Measurements from ENCODE around the gene NEK1.
"Not testable (repeated sequence)": the region's sequence is repeated elsewhere in the genome, so short reads cannot be mapped to it uniquely, and the experiment has no call there.

The NEK1 gene

DNA sequence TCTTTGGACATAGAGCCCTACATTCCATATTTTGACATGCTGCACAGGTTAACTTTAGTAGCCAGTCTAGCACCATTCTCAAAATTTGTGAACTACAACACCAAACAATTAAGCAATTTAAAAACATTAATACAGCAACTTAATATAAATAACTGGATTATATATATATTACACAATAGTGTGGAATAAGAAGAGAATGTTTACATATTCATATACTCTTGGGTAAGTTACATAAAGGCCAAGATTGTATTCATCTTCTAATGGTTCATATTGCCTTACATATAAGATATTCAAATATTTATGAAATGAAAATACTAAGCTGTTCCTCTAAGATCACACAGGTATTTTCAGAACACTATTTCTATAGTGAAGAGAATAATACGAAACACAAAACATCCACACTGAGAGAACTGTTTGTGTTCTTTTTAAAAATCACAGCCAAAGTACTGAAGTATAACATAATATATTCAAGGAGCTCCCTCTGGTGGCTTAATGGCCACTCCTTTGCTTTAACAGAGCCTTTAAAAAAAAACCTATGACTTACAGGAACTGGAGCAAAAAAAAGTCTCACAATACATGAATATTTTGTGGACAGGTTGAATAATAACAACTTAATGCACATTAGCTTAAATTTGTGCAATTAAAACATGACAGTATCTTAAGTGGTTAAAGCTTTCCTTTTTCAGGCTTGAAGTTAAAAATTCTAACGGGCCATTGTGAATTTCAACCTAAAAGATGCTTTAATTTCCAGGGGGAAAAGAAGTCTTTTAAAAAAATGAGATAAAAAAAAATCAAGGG lies 46.2 kb downstream of the NEK1 start:
- in situ Hi-C loops (cut with MboI; ENCODE audit: low sequenced_read_pairs, unreplicated experiment), result no loop called here
- DNase-seq (ENCODE audit: low spot score), result peak; percentile 50
- TF ChIP-seq, protein P1, sequence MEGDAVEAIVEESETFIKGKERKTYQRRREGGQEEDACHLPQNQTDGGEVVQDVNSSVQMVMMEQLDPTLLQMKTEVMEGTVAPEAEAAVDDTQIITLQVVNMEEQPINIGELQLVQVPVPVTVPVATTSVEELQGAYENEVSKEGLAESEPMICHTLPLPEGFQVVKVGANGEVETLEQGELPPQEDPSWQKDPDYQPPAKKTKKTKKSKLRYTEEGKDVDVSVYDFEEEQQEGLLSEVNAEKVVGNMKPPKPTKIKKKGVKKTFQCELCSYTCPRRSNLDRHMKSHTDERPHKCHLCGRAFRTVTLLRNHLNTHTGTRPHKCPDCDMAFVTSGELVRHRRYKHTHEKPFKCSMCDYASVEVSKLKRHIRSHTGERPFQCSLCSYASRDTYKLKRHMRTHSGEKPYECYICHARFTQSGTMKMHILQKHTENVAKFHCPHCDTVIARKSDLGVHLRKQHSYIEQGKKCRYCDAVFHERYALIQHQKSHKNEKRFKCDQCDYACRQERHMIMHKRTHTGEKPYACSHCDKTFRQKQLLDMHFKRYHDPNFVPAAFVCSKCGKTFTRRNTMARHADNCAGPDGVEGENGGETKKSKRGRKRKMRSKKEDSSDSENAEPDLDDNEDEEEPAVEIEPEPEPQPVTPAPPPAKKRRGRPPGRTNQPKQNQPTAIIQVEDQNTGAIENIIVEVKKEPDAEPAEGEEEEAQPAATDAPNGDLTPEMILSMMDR (IDR thresholded peaks at IDR 0.05; ENCODE audit: borderline replicate concordance, control extremely low read depth, extremely low read depth, insufficient read depth, missing control alignments), result peak; percentile 69

DNA sequence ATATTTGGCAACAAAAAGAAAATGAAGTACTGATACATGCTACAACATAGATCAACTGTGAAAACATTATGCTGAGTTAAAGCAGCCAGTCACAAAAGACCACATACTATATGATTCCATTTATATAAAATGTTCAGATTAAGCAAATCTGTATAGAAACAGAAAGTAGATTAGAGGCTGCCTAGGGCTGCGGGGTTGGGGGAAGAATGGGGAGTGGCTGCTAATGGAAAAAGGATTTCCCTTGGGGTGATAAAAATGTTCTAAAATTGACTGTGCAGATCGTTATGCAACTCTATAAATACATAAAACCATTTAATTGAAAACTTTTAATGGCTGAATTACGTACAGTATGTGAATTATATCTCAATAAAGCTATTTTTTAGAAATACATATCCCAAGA lies 46.8 kb downstream of the NEK1 start:
- TF ChIP-seq, protein P1 (IDR thresholded peaks at IDR 0.05; ENCODE audit: borderline replicate concordance, control extremely low read depth, extremely low read depth, insufficient read depth, missing control alignments), result no peak
- in situ Hi-C loops (cut with MboI; ENCODE audit: low sequenced_read_pairs, unreplicated experiment), result no loop called here

DNA sequence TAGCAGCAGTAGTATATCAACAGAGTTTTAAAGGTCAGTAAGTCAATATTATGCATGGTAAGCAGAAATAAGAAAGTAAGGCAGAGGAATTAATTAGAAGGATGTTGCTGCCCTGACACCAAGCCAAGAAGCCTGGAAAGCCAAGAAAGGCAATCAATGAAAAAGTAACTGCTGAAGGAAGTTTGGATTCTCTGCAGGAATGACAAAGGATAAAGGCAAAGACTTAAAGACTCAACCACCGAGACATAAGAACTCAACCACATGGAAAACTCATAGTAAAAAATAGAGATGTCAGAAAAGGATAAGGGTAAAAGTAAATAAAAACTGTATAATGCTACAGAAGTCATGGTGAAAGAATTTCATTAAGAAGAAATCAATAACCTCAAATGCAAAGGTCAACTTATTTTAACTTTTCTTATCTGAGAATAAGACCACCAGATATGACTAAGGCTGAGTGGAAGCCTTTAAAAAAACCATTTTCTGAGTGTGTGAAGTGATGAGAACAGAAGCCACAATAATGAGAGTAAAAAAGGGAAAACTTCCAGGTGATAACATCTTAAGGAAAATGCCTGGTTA lies 55.2 kb downstream of the NEK1 start:
- DNase-seq (ENCODE audit: low spot score), result no peak
- in situ Hi-C loops (cut with MboI; ENCODE audit: low sequenced_read_pairs, unreplicated experiment), result no loop called here
- TF ChIP-seq, protein P1 (IDR thresholded peaks at IDR 0.05; ENCODE audit: borderline replicate concordance, control extremely low read depth, extremely low read depth, insufficient read depth, missing control alignments), result no peak

More for the DNA sequence above, 46.8 kb downstream of the NEK1 start:
- no peak for DNase-seq (ENCODE audit: low spot score)

DNA sequence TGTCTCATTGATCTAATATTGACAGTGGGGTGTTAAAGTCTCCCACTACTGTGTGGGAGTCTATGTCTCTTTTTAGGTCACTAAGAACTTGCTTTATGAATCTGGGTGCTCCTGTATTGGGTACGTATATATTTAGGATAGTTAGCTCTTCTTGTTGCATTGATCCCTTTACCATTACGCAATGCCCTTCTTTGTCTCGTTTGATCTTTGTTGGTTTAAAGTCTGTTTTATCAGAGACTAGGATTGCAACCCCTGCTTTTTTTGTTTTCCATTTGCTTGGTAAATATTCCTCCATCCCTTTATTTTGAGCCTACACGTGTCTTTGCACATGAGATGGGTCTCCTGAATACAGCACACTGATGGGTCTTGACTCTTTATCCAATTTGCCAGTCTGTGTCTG lies 65.8 kb downstream of the NEK1 start:
- in situ Hi-C loops (cut with MboI; ENCODE audit: low sequenced_read_pairs, unreplicated experiment); DNase-seq (ENCODE audit: low spot score): not testable (repeated sequence)

DNA sequence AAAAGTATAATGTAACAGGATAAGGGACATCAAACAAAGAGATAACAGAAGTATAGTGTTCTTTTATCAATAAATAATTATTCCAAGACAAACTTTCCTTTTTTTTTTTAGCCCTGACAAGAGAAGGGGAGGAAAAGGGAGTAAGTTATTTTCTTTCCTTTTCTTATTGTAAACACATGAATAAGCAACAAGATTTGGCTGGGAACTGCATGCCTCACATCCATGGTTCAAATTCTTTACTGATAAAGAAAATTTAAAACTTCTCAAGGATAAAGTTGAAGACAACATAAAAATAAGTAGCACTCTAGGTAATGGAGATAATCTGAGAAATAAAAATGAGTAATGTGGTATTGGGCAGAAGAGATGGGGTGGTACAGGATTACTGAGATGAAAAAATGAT lies 71.6 kb downstream of the NEK1 start:
- no peak for DNase-seq (ENCODE audit: low spot score)
- in situ Hi-C loops (cut with MboI; ENCODE audit: low sequenced_read_pairs, unreplicated experiment), result no loop called here
- TF ChIP-seq, protein P1 (IDR thresholded peaks at IDR 0.05; ENCODE audit: borderline replicate concordance, control extremely low read depth, extremely low read depth, insufficient read depth, missing control alignments), result no peak

DNA sequence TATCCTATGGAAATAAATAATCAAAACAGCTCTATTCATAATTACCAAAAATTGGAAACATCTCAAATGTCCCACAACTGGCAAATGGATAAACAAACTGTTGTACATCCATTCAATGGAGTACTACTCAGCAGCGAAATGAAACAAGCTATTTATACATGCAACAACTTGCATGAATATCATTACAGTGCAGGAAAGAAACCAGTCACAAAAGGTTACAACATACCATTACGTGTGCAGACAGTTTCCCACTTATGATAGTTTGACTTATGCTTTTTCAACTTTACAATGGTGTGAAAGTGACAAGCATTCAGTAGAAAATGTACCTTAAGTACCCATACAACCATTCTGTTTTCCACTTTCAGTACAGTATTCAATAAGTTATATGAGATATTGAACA lies 82.3 kb downstream of the NEK1 start:
- DNase-seq (ENCODE audit: low spot score), result no peak
- in situ Hi-C loops (cut with MboI; ENCODE audit: low sequenced_read_pairs, unreplicated experiment), result no loop called here

DNA sequence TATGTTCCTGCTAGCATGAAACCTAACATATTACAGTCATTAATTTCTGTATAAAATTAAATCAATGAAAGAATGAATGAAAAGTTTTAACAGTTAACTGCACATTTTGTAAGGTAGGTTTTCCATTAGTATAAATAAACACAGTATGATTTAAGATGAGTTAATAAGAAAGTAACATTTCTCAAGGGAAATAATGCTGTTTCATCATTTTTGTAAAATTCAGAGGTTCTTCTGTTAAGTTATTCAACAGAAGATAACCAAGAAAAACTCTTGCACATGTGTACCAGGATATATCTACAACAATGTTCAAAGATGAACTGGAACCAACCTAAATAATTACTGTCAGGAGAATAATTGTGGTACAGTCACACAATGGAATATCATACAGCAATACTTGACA lies 88.6 kb downstream of the NEK1 start:
- TF ChIP-seq, protein P1 (IDR thresholded peaks at IDR 0.05; ENCODE audit: borderline replicate concordance, control extremely low read depth, extremely low read depth, insufficient read depth, missing control alignments), result no peak
- no peak for DNase-seq (ENCODE audit: low spot score)
- in situ Hi-C loops (cut with MboI; ENCODE audit: low sequenced_read_pairs, unreplicated experiment), result no loop called here

More for the DNA sequence above, 82.3 kb downstream of the NEK1 start:
- TF ChIP-seq, protein P1 (IDR thresholded peaks at IDR 0.05; ENCODE audit: borderline replicate concordance, control extremely low read depth, extremely low read depth, insufficient read depth, missing control alignments), result no peak

All from GM13976 (cell line).